HepG2 (cell line): ENCODE data around the gene TNFSF8. TPM values are rescaled to one million over a fixed set of nuclear protein-coding genes. Genes with fewer than 3 reads are reported as not detected.

Source experiments
- ATF7 ChIP-seq, 2 experiments: fragments of 450-650 bp in 1 of 2; sonication (generic) in 1 of 2; formaldehyde crosslinking in 1 of 2; IDR thresholded peaks; 2 replicates each; pipeline versions ENCODE4 v1.4.0 to v1.6.1; 2016 to 2020; ENCODE audit warnings: antibody characterized with exemption in 1 of 2, mild to moderate bottlenecking in 1 of 2, missing genetic modification reagents in 1 of 2
- BORCS8-MEF2B ChIP-seq: sonication (generic); formaldehyde crosslinking; IDR thresholded peaks from 2 replicates; pipeline ENCODE4 v1.8.0; 2022; ENCODE audit warnings: mild to moderate bottlenecking, missing genetic modification reagents
- CREM ChIP-seq, 2 experiments: sonication (generic) in 1 of 2; formaldehyde crosslinking in 1 of 2; IDR thresholded peaks; 2 replicates each; pipeline versions ENCODE4 v1.4.0 to v1.6.1; 2016 to 2020; ENCODE audit warnings: antibody characterized with exemption in 1 of 2, mild to moderate bottlenecking in 1 of 2, missing genetic modification reagents in 1 of 2
- DPF2 ChIP-seq: sonication (generic); formaldehyde crosslinking; IDR thresholded peaks from 2 replicates; pipeline ENCODE4 v1.4.0; 2020; ENCODE audit warnings: mild to moderate bottlenecking, low read depth, missing genetic modification reagents, borderline replicate concordance
- FOXA1 ChIP-seq, 2 experiments: fragments of 450-650 bp in 1 of 2; sonication (generic) in 1 of 2; formaldehyde crosslinking in 1 of 2; IDR thresholded peaks; 2 replicates each; pipeline versions ENCODE4 v1.4.0 to v1.6.1; 2016 to 2020; ENCODE audit warnings: missing genetic modification reagents in 1 of 2
- GATA4 ChIP-seq: sonication (generic); IDR thresholded peaks from 2 replicates; pipeline ENCODE4 v1.6.1; 2016; ENCODE audit warnings: antibody characterized with exemption, low read depth, borderline replicate concordance
- GFI1 ChIP-seq: sonication (generic); formaldehyde crosslinking; IDR thresholded peaks from 2 replicates; pipeline ENCODE4 v1.5.0; 2020; ENCODE audit warnings: missing genetic modification reagents, mild to moderate bottlenecking, borderline replicate concordance
- HNF4A ChIP-seq: sonication (generic); formaldehyde crosslinking; IDR thresholded peaks from 2 replicates; pipeline ENCODE4 v1.4.0; 2020; ENCODE audit warnings: missing genetic modification reagents
- IRF2 ChIP-seq: IDR thresholded peaks from 2 replicates; pipeline ENCODE4 v1.6.1; 2018; ENCODE audit warnings: missing genetic modification reagents, missing compliant biosample characterization
- KDM3A ChIP-seq: IDR thresholded peaks from 2 replicates; pipeline ENCODE4 v1.6.1; 2018; ENCODE audit warnings: low read depth, missing compliant biosample characterization
- MEF2D ChIP-seq: sonication (generic); formaldehyde crosslinking; IDR thresholded peaks from 2 replicates; pipeline ENCODE4 v1.5.1; 2020; ENCODE audit warnings: mild to moderate bottlenecking, missing genetic modification reagents
- MIER2 ChIP-seq: IDR thresholded peaks from 2 replicates; pipeline ENCODE4 v1.6.1; 2016; ENCODE audit warnings: missing biosample characterization, missing genetic modification reagents
- MIER3 ChIP-seq: IDR thresholded peaks from 2 replicates; pipeline ENCODE4 v1.6.1; 2016; ENCODE audit warnings: missing compliant biosample characterization, borderline replicate concordance
- MTA3 ChIP-seq: sonication (generic); formaldehyde crosslinking; IDR thresholded peaks from 2 replicates; pipeline ENCODE4 v1.4.0; 2020; ENCODE audit warnings: missing genetic modification reagents
- NFIB ChIP-seq: sonication (generic); formaldehyde crosslinking; IDR thresholded peaks from 2 replicates; pipeline ENCODE4 v1.9.0; 2021; ENCODE audit warnings: missing genetic modification reagents, mild to moderate bottlenecking, borderline replicate concordance
- PHF5A ChIP-seq: IDR thresholded peaks from one replicate; pipeline ENCODE4 v1.6.1; 2018; ENCODE audit warnings: low read depth, missing genetic modification reagents; ENCODE audit not compliant: unreplicated experiment
- PTBP1 ChIP-seq: fragments of 200-400 bp; formaldehyde crosslinking; IDR thresholded peaks from 2 replicates; pipeline ENCODE4 v1.6.1; 2018; ENCODE audit warnings: low read length, low read depth; ENCODE audit not compliant: poor library complexity, severe bottlenecking
- RBM39 ChIP-seq: fragments of 200-400 bp; formaldehyde crosslinking; IDR thresholded peaks from one replicate; pipeline ENCODE4 v1.6.1; 2018; ENCODE audit warnings: antibody characterized with exemption, mild to moderate bottlenecking, low read depth, low read length; ENCODE audit not compliant: poor library complexity, severe bottlenecking
- SNAPC2 ChIP-seq: sonication (generic); formaldehyde crosslinking; IDR thresholded peaks from 2 replicates; pipeline ENCODE4 v1.8.1; 2022; ENCODE audit warnings: mild to moderate bottlenecking, missing genetic modification reagents
- SNRNP70 ChIP-seq: fragments of 200-400 bp; formaldehyde crosslinking; IDR thresholded peaks from 2 replicates; pipeline ENCODE4 v1.6.1; 2017; ENCODE audit warnings: mild to moderate bottlenecking, low read depth, low read length, moderate library complexity
- ZNF207 ChIP-seq: fragments of 450-650 bp; IDR thresholded peaks from 2 replicates; pipeline ENCODE4 v1.6.1; 2016; ENCODE audit warnings: antibody characterized with exemption, borderline replicate concordance
- ZNF256 ChIP-seq: sonication (generic); formaldehyde crosslinking; conservative IDR thresholded peaks from 2 replicates; pipeline ENCODE4 v1.4.0; 2020; ENCODE audit warnings: missing genetic modification reagents
- ZNF550 ChIP-seq: sonication (generic); formaldehyde crosslinking; IDR thresholded peaks from 2 replicates; pipeline ENCODE4 v1.4.0; 2020; ENCODE audit warnings: mild to moderate bottlenecking, missing genetic modification reagents, borderline replicate concordance
- ZNF564 ChIP-seq: sonication (generic); formaldehyde crosslinking; IDR thresholded peaks from 2 replicates; pipeline ENCODE4 v1.8.1; 2023; ENCODE audit warnings: mild to moderate bottlenecking, missing genetic modification reagents
- ZNF629 ChIP-seq: sonication (generic); formaldehyde crosslinking; conservative IDR thresholded peaks from 2 replicates; pipeline ENCODE4 v1.5.0; 2020; ENCODE audit warnings: missing genetic modification reagents
- ZNF788 ChIP-seq: sonication (generic); formaldehyde crosslinking; IDR thresholded peaks from 2 replicates; pipeline ENCODE4 v1.5.0; 2020; ENCODE audit warnings: mild to moderate bottlenecking, missing genetic modification reagents, borderline replicate concordance
- ZSCAN9 ChIP-seq: IDR thresholded peaks from 2 replicates; pipeline ENCODE4 v1.6.1; 2016; ENCODE audit warnings: borderline replicate concordance
- polyA plus RNA-seq, 8 experiments: library from polyadenylated mRNA; depleted of rRNA in 3 of 8; stranded (reverse) in 7 of 8; unstranded in 1 of 8; fragments of >200 nt; fragmentation: Illumina TruSeq in 4 of 8; extraction: Trizol in 4 of 8; gene quantifications; 2 replicates each; pipeline versions ENCODE4 v1.2.1 to v1.2.3, GENCODE V29; 2011 to 2016; ENCODE audit warnings: low read depth in 4 of 8, missing spikeins in 1 of 8, mixed read lengths in 1 of 8; ENCODE audit not compliant: insufficient read depth in 1 of 8
- total RNA-seq, 5 experiments: library from RNA; depleted of rRNA; stranded (reverse); fragments of >200 nt; fragmentation: Illumina TruSeq; extraction: Trizol; gene quantifications; 2 replicates each; pipeline ENCODE4 v1.2.3, GENCODE V29; 2016; ENCODE audit warnings: low read depth in 1 of 5
- TF ChIP-seq, protein P1 (sequence below): IDR thresholded peaks from 2 replicates; pipeline ENCODE4 v1.6.1; 2016; ENCODE audit warnings: missing compliant biosample characterization, missing genetic modification reagents, borderline replicate concordance
- TF ChIP-seq, protein P2 (sequence below): sonication (generic); formaldehyde crosslinking; IDR thresholded peaks from 2 replicates; pipeline ENCODE4 v1.8.0; 2022; ENCODE audit warnings: mild to moderate bottlenecking, missing genetic modification reagents, moderate library complexity
- TF ChIP-seq, protein P3 (sequence below): IDR thresholded peaks from 2 replicates; pipeline ENCODE4 v1.6.1; 2016

The TNFSF8 gene
- total and polyA plus RNA-seq, 2 of the 13 experiments (the other 11 are each of a cell fraction or from before 2014, with no cell fraction given): not detected

DNA sequence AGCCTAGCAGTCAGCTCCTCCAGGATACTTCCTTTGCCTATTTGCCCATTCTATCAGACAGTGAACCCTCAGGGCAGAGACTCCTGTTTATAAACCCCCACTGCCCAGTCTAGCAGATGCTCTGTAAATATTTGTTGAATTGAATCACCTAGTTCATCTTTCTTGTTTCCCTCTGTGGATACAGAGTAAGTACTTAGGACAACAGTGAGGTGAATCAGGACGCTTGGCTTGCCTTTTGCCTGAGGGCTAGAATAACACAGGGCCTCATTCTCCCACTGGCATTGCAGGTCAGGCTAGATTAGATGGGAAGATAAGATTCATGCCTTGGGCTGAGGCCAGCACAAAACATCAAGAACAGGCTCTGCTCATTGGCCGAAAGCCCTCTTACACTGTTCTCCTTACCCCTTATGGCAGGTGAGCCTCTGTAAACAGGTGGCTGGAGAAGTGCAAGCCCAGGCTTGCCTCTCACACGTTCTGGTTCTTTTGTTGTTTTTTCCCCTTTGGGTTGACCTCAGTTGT lies 22.2 kb downstream of the TNFSF8 start (continued):
- TF ChIP-seq MEF2D (CRISPR knock-in tag): 0 out of 2 replicates have a peak, but pooled peaks have one; percentile 26
- peak; percentile 96 for TF ChIP-seq ZSCAN9 (CRISPR knock-in tag)
- no peak for TF ChIP-seq MIER2 (CRISPR knock-in tag)
- TF ChIP-seq, protein P1, sequence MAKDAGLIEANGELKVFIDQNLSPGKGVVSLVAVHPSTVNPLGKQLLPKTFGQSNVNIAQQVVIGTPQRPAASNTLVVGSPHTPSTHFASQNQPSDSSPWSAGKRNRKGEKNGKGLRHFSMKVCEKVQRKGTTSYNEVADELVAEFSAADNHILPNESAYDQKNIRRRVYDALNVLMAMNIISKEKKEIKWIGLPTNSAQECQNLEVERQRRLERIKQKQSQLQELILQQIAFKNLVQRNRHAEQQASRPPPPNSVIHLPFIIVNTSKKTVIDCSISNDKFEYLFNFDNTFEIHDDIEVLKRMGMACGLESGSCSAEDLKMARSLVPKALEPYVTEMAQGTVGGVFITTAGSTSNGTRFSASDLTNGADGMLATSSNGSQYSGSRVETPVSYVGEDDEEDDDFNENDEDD (CRISPR knock-in tag): no peak
- TF ChIP-seq, protein P2, sequence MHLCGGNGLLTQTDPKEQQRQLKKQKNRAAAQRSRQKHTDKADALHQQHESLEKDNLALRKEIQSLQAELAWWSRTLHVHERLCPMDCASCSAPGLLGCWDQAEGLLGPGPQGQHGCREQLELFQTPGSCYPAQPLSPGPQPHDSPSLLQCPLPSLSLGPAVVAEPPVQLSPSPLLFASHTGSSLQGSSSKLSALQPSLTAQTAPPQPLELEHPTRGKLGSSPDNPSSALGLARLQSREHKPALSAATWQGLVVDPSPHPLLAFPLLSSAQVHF (CRISPR knock-in tag): no peak
- TF ChIP-seq GATA4: peak; percentile 96
- TF ChIP-seq KDM3A (CRISPR knock-in tag): no peak
- no peak for TF ChIP-seq MTA3 (CRISPR knock-in tag)
- TF ChIP-seq HNF4A: peak; percentile 36; the same call in 1 of the 2 replicates
- TF ChIP-seq DPF2 (CRISPR knock-in tag): no peak
- TF ChIP-seq ZNF207: no peak
- TF ChIP-seq MIER3 (CRISPR knock-in tag): peak; percentile 81; the same call in 1 of the 2 replicates
- no peak for TF ChIP-seq NFIB (CRISPR knock-in tag)
- no peak for TF ChIP-seq ZNF564 (CRISPR knock-in tag)
- no peak for TF ChIP-seq BORCS8-MEF2B
- TF ChIP-seq SNRNP70: no peak
- no peak for TF ChIP-seq ZNF256 (CRISPR knock-in tag)
- TF ChIP-seq, protein P3, sequence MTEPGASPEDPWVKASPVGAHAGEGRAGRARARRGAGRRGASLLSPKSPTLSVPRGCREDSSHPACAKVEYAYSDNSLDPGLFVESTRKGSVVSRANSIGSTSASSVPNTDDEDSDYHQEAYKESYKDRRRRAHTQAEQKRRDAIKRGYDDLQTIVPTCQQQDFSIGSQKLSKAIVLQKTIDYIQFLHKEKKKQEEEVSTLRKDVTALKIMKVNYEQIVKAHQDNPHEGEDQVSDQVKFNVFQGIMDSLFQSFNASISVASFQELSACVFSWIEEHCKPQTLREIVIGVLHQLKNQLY (CRISPR knock-in tag): 0 out of 2 replicates have a peak, but pooled peaks have one; percentile 19
- TF ChIP-seq ZNF629 (CRISPR knock-in tag): no peak
- no peak for TF ChIP-seq PHF5A (CRISPR knock-in tag)
- TF ChIP-seq ZNF788: no peak
- no peak for TF ChIP-seq ZNF550 (CRISPR knock-in tag)
- 0 out of 2 replicates have a peak, but pooled peaks have one; percentile 46 for TF ChIP-seq IRF2
- TF ChIP-seq ATF7 (IDR thresholded peaks at IDR 0.05): no peak
- no peak for TF ChIP-seq ATF7 (CRISPR knock-in tag; IDR thresholded peaks at IDR 0.05)
- TF ChIP-seq CREM (IDR thresholded peaks at IDR 0.05): peak; percentile 60; the same call in 1 of the 2 replicates
- no peak for TF ChIP-seq CREM (CRISPR knock-in tag; IDR thresholded peaks at IDR 0.05)
- no peak for TF ChIP-seq SNAPC2
- no peak for TF ChIP-seq RBM39
- TF ChIP-seq FOXA1 (IDR thresholded peaks at IDR 0.05): 0 out of 2 replicates have a peak, but pooled peaks have one; percentile 48
- peak; percentile 90 for TF ChIP-seq FOXA1 (CRISPR knock-in tag; IDR thresholded peaks at IDR 0.05)
- TF ChIP-seq PTBP1: no peak
- TF ChIP-seq GFI1 (CRISPR knock-in tag): peak; percentile 28; the same call in 1 of the 2 replicates
